ENCODE results near the gene HEXIM2. TPM values are rescaled to one million over a fixed set of nuclear protein-coding genes. Genes with fewer than 3 reads are reported as not detected.
A peak's percentile ranks its signal among the peaks of the same experiment; 100 is the strongest.

The HEXIM2 gene
- total RNA-seq, 1 experiment from 2014 or later: 13.5 TPM

- ChIA-PET POLR2A (interaction anchor here (0.6 to 7.3 kb wide), 10 partner anchors 11 to 218 kb away, joined by 3 to 258 read pairs (median 24); partner anchors contain the start of genes ACBD4, HEXIM2 and NMT1), CTCF (interaction anchor here (2.9 to 10.2 kb wide), 3 partner anchors 11 to 49 kb away, joined by 25 to 131 read pairs (median 129); partner anchors contain the start of genes ACBD4 and HEXIM2), RAD21 (ENCODE audit: low non-redundant PET in 1 of 2, low total read pairs in 2 of 2, uncharacterized antibody in 2 of 2, unreplicated experiment in 2 of 2) (no interaction called here)
- no peak for DNase-seq (ENCODE audit: low read depth, low spot score)
- H3K4me2 ChIP-seq (ENCODE audit: low read length): peak overlapping the region; percentile 87
- ATAC-seq: peak; percentile 25
- H3K9ac ChIP-seq (ENCODE audit: low read length): peak overlapping the region; percentile 98
- no peak overlapping the region for H2AFZ ChIP-seq (ENCODE audit: low read depth, low read length, poor library complexity, severe bottlenecking)
- H4K20me1 ChIP-seq (ENCODE audit: insufficient read depth): peaks cover 14% of the 10 kb centered on the region; the same call in 1 of the 2 replicates
- H3K27me3 ChIP-seq (ENCODE audit: insufficient read depth, low read length): no peaks in the 10 kb centered on the region
- BruUV-seq (replicated peaks): TSS peak; percentile 78
- no peaks in the 10 kb centered on the region for H3K9me2 ChIP-seq (ENCODE audit: insufficient read depth)
- H3K4me3 ChIP-seq (replicated peaks in 1 of 2; ENCODE audit: low read depth in 1 of 2, low read length in 2 of 2): peak overlapping the region; percentile 68 to 95
- H3K4me1 ChIP-seq (ENCODE audit: control insufficient read depth in 1 of 2, insufficient read depth in 2 of 2, low read length in 2 of 2): peaks cover 21 to 37% of the 10 kb centered on the region in 2 experiments
- peaks cover 0 to 3% of the 10 kb centered on the region in 2 experiments; a peak in 1 of 4 replicates for H3K36me3 ChIP-seq (ENCODE audit: control insufficient read depth in 1 of 2, insufficient read depth in 2 of 2, low read length in 2 of 2)
- intact Hi-C loops (cut with micrococcal nuclease): loop anchor here (5.0 kb wide), 1 partner anchor 280 kb away; no protein-coding TSS in a partner anchor
- H3K79me2 ChIP-seq (ENCODE audit: insufficient read depth, low read length): peaks cover 34% of the 10 kb centered on the region
- no peaks in the 10 kb centered on the region for H3K9me3 ChIP-seq (ENCODE audit: control insufficient read depth in 1 of 2, insufficient read depth in 1 of 2, low read depth in 1 of 2, low read length in 2 of 2)
- peak overlapping the region; percentile 87 for H3K27ac ChIP-seq (ENCODE audit: low read depth, low read length)
- TF ChIP-seq MAX (IDR thresholded peaks at IDR 0.05) (peak; percentile 40; the same call in 1 of the 2 replicates), YY1 (IDR thresholded peaks at IDR 0.05; ENCODE audit: extremely low read depth, insufficient replicate concordance, low read depth, low read length) (peak; percentile 91), POLR2A (IDR thresholded peaks at IDR 0.05; ENCODE audit: borderline replicate concordance, extremely low read depth, insufficient read depth, insufficient read length) (peak; percentile 64), CBX3 (IDR thresholded peaks at IDR 0.05; ENCODE audit: low read depth) (no peak), EZH2phosphoT487 (IDR thresholded peaks at IDR 0.05; ENCODE audit: borderline replicate concordance) (no peak), ZFX (IDR thresholded peaks at IDR 0.05) (peak; percentile 92)
- TF ChIP-seq, protein P1, sequence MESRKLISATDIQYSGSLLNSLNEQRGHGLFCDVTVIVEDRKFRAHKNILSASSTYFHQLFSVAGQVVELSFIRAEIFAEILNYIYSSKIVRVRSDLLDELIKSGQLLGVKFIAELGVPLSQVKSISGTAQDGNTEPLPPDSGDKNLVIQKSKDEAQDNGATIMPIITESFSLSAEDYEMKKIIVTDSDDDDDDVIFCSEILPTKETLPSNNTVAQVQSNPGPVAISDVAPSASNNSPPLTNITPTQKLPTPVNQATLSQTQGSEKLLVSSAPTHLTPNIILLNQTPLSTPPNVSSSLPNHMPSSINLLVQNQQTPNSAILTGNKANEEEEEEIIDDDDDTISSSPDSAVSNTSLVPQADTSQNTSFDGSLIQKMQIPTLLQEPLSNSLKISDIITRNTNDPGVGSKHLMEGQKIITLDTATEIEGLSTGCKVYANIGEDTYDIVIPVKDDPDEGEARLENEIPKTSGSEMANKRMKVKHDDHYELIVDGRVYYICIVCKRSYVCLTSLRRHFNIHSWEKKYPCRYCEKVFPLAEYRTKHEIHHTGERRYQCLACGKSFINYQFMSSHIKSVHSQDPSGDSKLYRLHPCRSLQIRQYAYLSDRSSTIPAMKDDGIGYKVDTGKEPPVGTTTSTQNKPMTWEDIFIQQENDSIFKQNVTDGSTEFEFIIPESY (IDR thresholded peaks at IDR 0.05; ENCODE audit: extremely low read depth, insufficient replicate concordance, low read length): no peak
These were observed 14.6 kb upstream of the HEXIM2 start for GRCh38 chr17:45146890-45147580.

Data from HCT116 (cell line).